Measurements from ENCODE around the gene CRTC1. TPM values are rescaled to one million over a fixed set of nuclear protein-coding genes. Genes with fewer than 3 reads are reported as not detected.

CRTC1 gene
- total RNA-seq, 1 experiment from 2014 or later, result 12.3 TPM

- ATAC-seq, result no peak
- Mint-ChIP-seq H3K9me3 (no peaks in the 10 kb centered on the region), H3K4me3 (no peak overlapping the region), H3K27me3 (ENCODE audit: low read depth) (no peaks in the 10 kb centered on the region), H3K4me1 (peaks cover 15% of the 10 kb centered on the region), H3K27ac (no peak overlapping the region), H3K36me3 (no peaks in the 10 kb centered on the region)
- POLR2A ChIA-PET, result no interaction called here
- CTCF ChIA-PET, result interaction anchor here (0.9 to 1.6 kb wide), 2 partner anchors 69 to 191 kb away, joined by 3 read pairs; no protein-coding TSS in a partner anchor
- TF ChIP-seq IRF2 (CRISPR knock-in tag; IDR thresholded peaks at IDR 0.05; ENCODE audit: borderline replicate concordance, low read depth) (no peak), CREB1 (CRISPR knock-in tag; IDR thresholded peaks at IDR 0.05) (no peak), FOXP1 (CRISPR knock-in tag; IDR thresholded peaks at IDR 0.05; ENCODE audit: borderline replicate concordance) (no peak), SP1 (CRISPR knock-in tag; conservative IDR thresholded peaks at IDR 0.05) (no peak), AR (CRISPR knock-in tag; IDR thresholded peaks at IDR 0.05) (no peak), GRHL2 (CRISPR knock-in tag; IDR thresholded peaks at IDR 0.05; ENCODE audit: insufficient replicate concordance, severe bottlenecking) (no peak), KAT7 (CRISPR knock-in tag; IDR thresholded peaks at IDR 0.05; ENCODE audit: borderline replicate concordance) (no peak), ZNF232 (CRISPR knock-in tag; IDR thresholded peaks at IDR 0.05) (no peak), EMX1 (CRISPR knock-in tag; IDR thresholded peaks at IDR 0.05) (no peak), ATF3 (CRISPR knock-in tag; conservative IDR thresholded peaks at IDR 0.05) (no peak), ERG (CRISPR knock-in tag; IDR thresholded peaks at IDR 0.05) (no peak)
- DNase-seq (ENCODE audit: low spot score), result no peak
These were observed 27.0 kb upstream of the CRTC1 start for GRCh38 chr19:18656337-18657086.

- no peak overlapping the region for H3K4me3 Mint-ChIP-seq
- no peak for DNase-seq (ENCODE audit: low spot score)
- POLR2A ChIA-PET, result interaction anchor here (0.6 to 0.8 kb wide), 2 partner anchors 68 to 73 kb away, joined by 4 to 6 read pairs; no protein-coding TSS in a partner anchor
- no peak for TF ChIP-seq ZNF416 (CRISPR knock-in tag; IDR thresholded peaks at IDR 0.05)
- no peak for TF ChIP-seq ATF1 (CRISPR knock-in tag; IDR thresholded peaks at IDR 0.05)
- no peak for TF ChIP-seq ERG (CRISPR knock-in tag; IDR thresholded peaks at IDR 0.05)
- no peak for TF ChIP-seq ATF3 (CRISPR knock-in tag; conservative IDR thresholded peaks at IDR 0.05)
- no peak for TF ChIP-seq FOXP4 (CRISPR knock-in tag; IDR thresholded peaks at IDR 0.05)
- TF ChIP-seq STAT6 (CRISPR knock-in tag; conservative IDR thresholded peaks at IDR 0.05; ENCODE audit: low read depth), result no peak
- TF ChIP-seq ZNF263 (CRISPR knock-in tag; IDR thresholded peaks at IDR 0.05; ENCODE audit: low read depth), result no peak
- no peak for TF ChIP-seq NR3C1 (CRISPR knock-in tag; conservative IDR thresholded peaks at IDR 0.05; ENCODE audit: low read depth)
- TF ChIP-seq ZNF138 (CRISPR knock-in tag; conservative IDR thresholded peaks at IDR 0.05), result no peak
- TF ChIP-seq SOX15 (CRISPR knock-in tag; IDR thresholded peaks at IDR 0.05), result no peak
- TF ChIP-seq HMGA2 (CRISPR knock-in tag; IDR thresholded peaks at IDR 0.05), result no peak
These were observed 25.7 kb upstream of the CRTC1 start for GRCh38 chr19:18657590-18658365.

More at GRCh38 chr19:18657590-18658365, 25.7 kb upstream of the CRTC1 start:
- peaks cover 9% of the 10 kb centered on the region for H3K4me1 Mint-ChIP-seq
- H3K27ac Mint-ChIP-seq, result peak overlapping the region; percentile 64; the same call in 1 of the 2 replicates
- H3K27me3 Mint-ChIP-seq (ENCODE audit: low read depth), result no peaks in the 10 kb centered on the region
- H3K36me3 Mint-ChIP-seq, result no peaks in the 10 kb centered on the region
- CTCF ChIA-PET, result interaction anchor here (1.6 kb wide), 1 partner anchor 189 kb away, joined by 3 read pairs; no protein-coding TSS in a partner anchor
- ATAC-seq, result peak; percentile 39
- H3K9me3 Mint-ChIP-seq, result peaks cover 3% of the 10 kb centered on the region; the same call in 1 of the 2 replicates
